ENCODE results near the gene SEMA7A. TPM values are rescaled to one million over a fixed set of nuclear protein-coding genes. Genes with fewer than 3 reads are reported as not detected.
A peak's percentile ranks its signal among the peaks of the same experiment; 100 is the strongest.

The SEMA7A gene
- total and polyA plus RNA-seq, 2 of the 4 experiments (the other 2 are of a cell fraction): 30.5 to 87.3 TPM

GRCh38 chr15:74431116-74431515, 2.6 kb downstream of the SEMA7A start (continued):
- no peak for TF ChIP-seq ELK1 (IDR thresholded peaks at IDR 0.05; ENCODE audit: borderline replicate concordance, low read depth, low read length)
- no peak for TF ChIP-seq CEBPB (IDR thresholded peaks at IDR 0.05; ENCODE audit: low read depth, low read length)
- TF ChIP-seq MXI1 (IDR thresholded peaks at IDR 0.05; ENCODE audit: borderline replicate concordance, low read depth, low read length): no peak
- no peak for TF ChIP-seq POLR2A (IDR thresholded peaks at IDR 0.05; ENCODE audit: low read depth, low read length)

DNA sequence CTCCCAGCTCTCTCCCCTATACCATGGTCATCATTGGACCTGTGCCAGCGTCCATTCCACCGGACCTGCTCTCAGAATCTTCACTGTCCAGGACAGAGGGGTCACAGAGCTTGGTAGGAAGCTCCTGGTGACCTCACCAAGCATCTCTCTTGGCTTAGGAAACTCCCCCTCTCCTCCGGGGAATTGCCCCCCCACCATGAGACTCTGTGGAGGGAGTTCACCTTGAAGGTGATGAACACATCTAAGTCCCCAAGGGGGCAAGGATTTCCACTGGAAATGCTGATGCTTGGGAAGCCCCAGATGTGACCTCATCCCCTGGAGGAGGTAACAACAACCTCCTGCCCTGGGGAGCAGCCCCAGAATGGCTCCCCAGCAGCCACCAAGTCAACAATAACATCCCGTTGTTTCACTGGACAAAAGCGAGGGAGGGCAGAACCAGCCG, 3.2 kb downstream of the SEMA7A start:
- no peak overlapping the region for H3K56ac ChIP-seq (ENCODE audit: extremely low read depth, insufficient read depth, low read length)
- no peak overlapping the region for H4K91ac ChIP-seq (ENCODE audit: insufficient read depth, low read depth, low read length)
- peak overlapping the region; percentile 13; the same call in 1 of the 2 replicates for H2BK120ac ChIP-seq (ENCODE audit: low read depth, low read length)
- H3K4me3 ChIP-seq (ENCODE audit: insufficient read depth, low read depth, low read length): no peak overlapping the region
- POLR2A ChIA-PET (ENCODE audit: unreplicated experiment): no interaction called here
- H3K9me1 ChIP-seq (ENCODE audit: insufficient read depth, low read length): peaks cover 34% of the 10 kb centered on the region
- H2AK5ac ChIP-seq (ENCODE audit: low read depth, low read length): peak overlapping the region; percentile 29; the same call in 1 of the 2 replicates
- H4K5ac ChIP-seq (ENCODE audit: low read depth, low read length): no peak overlapping the region
- intact Hi-C loops (cut with micrococcal nuclease): no loop called here
- H3K9me3 ChIP-seq (ENCODE audit: control insufficient read depth, insufficient read depth, low read length): no peaks in the 10 kb centered on the region
- no TSS peak for BruUV-seq (replicated peaks)
- H4K8ac ChIP-seq (ENCODE audit: low read depth in 2 of 2, low read length in 2 of 2): no peak overlapping the region
- peaks cover 50% of the 10 kb centered on the region for H4K20me1 ChIP-seq (ENCODE audit: insufficient read depth, low read length)
- no peak overlapping the region for H3K9ac ChIP-seq (ENCODE audit: low read depth, low read length)
- no peak overlapping the region; the same call in 1 of the 2 replicates for H3K4me2 ChIP-seq (ENCODE audit: low read depth, low read length)
- H3K27me3 ChIP-seq (ENCODE audit: control insufficient read depth, insufficient read depth, low read length): no peaks in the 10 kb centered on the region
- in situ Hi-C loops (cut with MboI; ENCODE audit: low sequenced_read_pairs): no loop called here
- H3K4ac ChIP-seq (ENCODE audit: low read depth, low read length): no peak overlapping the region
- peak overlapping the region; percentile 48; the same call in 1 of the 2 replicates for H3K14ac ChIP-seq (replicated peaks; ENCODE audit: low read depth, low read length)
- H3K18ac ChIP-seq (ENCODE audit: low read depth, low read length): no peak overlapping the region
- H3K4me1 ChIP-seq (ENCODE audit: control insufficient read depth, insufficient read depth, low read length): peaks cover 20% of the 10 kb centered on the region
- no peak for DNase-seq
- H3K27ac ChIP-seq (ENCODE audit: insufficient read depth, low read length): no peak overlapping the region
- H2AK9ac ChIP-seq (replicated peaks; ENCODE audit: low read depth, low read length, poor library complexity): peak overlapping the region; percentile 21
- H2BK15ac ChIP-seq (ENCODE audit: low read depth, low read length): no peak overlapping the region
- H2BK5ac ChIP-seq (ENCODE audit: low read depth, low read length, poor library complexity, severe bottlenecking): no peak overlapping the region
- TF ChIP-seq SMC3 (IDR thresholded peaks at IDR 0.05; ENCODE audit: low read depth, low read length) (no peak), ELK1 (IDR thresholded peaks at IDR 0.05; ENCODE audit: borderline replicate concordance, low read depth, low read length) (no peak)
- WGBS, 2 experiments (ENCODE audit: extremely low coverage in 2 of 2, insufficient read length in 1 of 2): 42% methylated on average over 2 of the region's 6 CpGs; no CpG with 5 or more reads in 1 of the 2 experiments
- H2AFZ ChIP-seq (replicated peaks; ENCODE audit: low read length, poor library complexity): no peak overlapping the region
- no peak for ATAC-seq (ENCODE audit: low read depth)
- no peak overlapping the region for H2BK20ac ChIP-seq (ENCODE audit: low read depth, low read length)
- peak overlapping the region; percentile 68; the same call in 1 of the 2 replicates for H3K23ac ChIP-seq (ENCODE audit: low read depth, low read length)
- dilution Hi-C loops (cut with HindIII; ENCODE audit: low sequenced_read_pairs, unreplicated experiment): no loop called here
- CTCF ChIA-PET: interaction anchor here (1.0 kb wide), 1 partner anchor 48 kb away, joined by 6 read pairs; no protein-coding TSS in a partner anchor
- no peaks in the 10 kb centered on the region for H3K36me3 ChIP-seq (ENCODE audit: control insufficient read depth, insufficient read depth, low read length)
- peaks cover 11 to 80% of the 10 kb centered on the region in 2 experiments; a peak in 3 of 4 replicates for H3K79me1 ChIP-seq (ENCODE audit: low read depth in 1 of 2, low read length in 2 of 2)
